ENCODE data around the gene CA4. TPM values are rescaled to one million over a fixed set of nuclear protein-coding genes. Genes with fewer than 3 reads are reported as not detected.
"Not testable (repeated sequence)": the region's sequence is repeated elsewhere in the genome, so short reads cannot be mapped to it uniquely, and the experiment has no call there.

Gene CA4
- total RNA-seq, 1 donor from 2014 or later: 13.4 TPM

DNA sequence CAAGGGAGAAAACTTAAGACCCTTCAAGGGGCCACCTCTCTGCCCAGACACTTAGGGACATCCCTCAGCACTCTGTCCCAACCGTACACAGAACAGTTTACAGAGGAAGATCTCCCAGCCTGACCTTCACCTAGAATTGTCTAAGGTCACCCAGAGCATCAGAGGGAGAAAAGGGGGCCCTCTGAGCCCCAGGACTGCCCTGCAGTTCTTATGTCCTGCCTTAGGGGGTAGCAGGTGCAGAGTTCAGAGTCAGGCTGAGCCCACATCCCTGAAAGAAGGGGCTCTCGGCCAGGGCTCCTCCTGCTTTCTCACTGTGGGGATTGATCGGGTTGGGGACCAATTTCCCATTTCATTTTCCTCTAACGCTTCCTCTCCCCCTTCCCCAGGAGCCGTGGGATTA lies 15.4 kb downstream of the CA4 start:
- intact Hi-C loops (cut with DNase I): no loop called here
- no peak for DNase-seq (ENCODE audit: missing footprints)
- no peak for ATAC-seq

DNA sequence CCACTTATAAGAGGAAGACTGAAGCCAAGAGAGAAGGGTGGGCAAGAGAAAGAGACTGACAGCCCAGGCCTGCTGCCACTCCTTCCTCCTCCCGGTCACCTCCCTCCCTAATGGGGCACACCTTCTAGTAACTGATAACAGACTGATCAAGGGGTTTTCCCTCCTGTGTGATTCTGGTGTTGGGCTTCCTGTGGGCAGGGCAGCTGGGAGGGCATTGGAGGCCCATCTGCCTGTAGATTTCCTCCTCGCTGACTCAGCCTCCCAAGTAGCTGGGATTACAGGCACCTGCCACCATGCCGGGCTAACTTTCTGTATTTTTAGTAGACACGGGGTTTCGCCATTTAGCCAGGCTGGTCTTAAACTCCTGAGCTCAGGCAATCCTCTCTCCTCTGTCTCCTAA lies 16.2 kb downstream of the CA4 start:
- ATAC-seq (no peak), DNase-seq (ENCODE audit: missing footprints) (no peak)
- intact Hi-C loops (cut with DNase I): no loop called here

DNA sequence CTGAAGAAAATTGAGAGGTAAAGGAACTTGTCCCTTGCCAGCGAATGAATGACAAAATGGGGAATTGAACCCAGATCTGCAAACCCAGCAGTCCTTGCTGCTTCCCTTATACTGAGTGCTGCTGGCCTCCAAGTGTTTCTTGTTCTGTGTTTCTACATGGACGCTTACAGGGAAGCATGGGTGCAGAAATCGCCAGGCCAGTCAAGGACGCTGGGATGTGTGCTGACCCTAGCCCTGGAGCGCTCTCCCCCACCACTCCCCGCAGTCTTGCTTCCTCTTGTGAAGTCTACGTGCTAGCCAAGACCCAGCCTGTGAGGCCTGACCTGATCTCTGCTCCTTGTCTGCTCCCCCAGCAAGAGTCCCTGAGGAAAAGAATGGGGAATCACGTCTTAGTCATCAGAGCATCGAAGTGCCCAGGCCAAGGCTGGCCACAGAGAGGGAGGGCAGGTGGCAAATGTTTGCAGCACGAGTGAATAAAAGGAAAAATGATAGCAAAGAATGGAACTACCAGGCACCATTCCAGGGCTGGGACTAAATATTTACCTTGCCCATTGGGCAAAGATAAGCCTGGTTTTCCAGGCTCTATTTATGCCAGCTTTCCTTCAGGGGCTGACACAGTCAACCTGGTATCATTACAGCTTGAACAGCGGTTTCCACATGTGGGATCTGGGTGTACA lies 17.4 kb downstream of the CA4 start:
- DNase-seq (ENCODE audit: missing footprints) (no peak), ATAC-seq (peak; percentile 23)
- intact Hi-C loops (cut with DNase I): no loop called here

DNA sequence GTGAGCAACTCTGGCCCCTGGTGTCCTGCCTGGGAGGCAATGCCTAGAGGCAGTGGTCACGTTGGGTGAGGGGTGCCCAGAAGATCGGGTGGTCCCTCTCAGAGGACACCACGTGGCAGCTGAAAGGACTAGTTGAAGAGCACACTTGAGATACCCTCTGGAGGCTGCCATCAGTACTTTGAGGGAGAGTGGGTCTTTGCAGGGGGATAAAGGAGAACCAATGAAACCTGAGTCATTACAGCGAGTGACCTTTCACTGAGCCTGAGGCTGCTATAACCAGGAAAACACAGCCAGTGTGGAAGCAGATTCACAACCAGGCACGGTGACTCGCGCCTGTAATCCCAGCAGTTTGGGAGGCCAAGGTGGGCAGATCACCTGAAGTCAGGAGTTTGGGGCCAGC lies 18.9 kb downstream of the CA4 start:
- intact Hi-C loops (cut with DNase I): no loop called here
- no peak for ATAC-seq
- DNase-seq (ENCODE audit: missing footprints): no peak

DNA sequence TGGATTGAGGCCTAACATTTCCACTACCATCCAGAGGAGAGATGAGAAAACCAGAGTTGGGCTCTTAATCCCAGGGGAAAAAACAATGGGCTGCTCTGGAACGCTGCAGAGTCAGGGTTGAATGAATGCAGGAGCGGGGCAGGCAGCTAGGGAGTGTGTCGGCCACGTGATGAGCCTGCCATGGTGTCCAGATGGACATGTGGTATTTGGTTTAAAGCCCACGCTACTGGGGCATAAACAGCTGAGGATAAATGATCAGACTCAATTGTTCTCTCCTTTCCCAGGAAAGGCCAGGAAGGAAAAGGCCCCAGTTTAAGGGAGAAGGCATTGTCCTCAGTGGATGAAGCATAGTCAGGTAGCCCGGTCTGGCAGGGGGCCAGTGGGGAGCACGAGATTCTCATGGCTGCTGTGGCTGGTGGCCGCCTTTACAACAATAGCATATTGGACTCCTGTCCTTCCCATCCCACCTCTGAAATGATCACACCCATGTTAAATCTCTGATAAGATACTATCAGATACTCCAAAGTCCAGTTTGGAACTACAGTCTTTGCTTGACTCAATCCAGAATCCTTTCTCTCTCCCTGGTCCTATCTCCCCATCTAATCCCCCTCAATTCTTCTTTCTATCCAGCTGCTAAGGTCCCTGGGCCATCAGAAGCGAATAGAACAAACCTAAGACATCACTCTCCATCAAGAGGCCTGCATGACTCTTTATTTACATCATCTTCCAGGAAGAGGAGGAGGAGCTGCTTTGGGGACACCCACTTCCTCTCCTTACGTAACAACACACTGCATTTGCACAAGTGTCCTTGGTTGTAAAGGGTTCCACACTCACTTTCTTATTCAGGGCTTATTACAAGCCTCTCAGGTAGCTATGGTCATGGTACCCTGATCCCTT lies 20.4 kb downstream of the CA4 start:
- intact Hi-C loops (cut with DNase I): loop anchor here (2.0 kb wide), 1 partner anchor 27 kb away; no protein-coding TSS in a partner anchor
- ATAC-seq (peak; percentile 41), DNase-seq (ENCODE audit: missing footprints) (peak; percentile 77)

DNA sequence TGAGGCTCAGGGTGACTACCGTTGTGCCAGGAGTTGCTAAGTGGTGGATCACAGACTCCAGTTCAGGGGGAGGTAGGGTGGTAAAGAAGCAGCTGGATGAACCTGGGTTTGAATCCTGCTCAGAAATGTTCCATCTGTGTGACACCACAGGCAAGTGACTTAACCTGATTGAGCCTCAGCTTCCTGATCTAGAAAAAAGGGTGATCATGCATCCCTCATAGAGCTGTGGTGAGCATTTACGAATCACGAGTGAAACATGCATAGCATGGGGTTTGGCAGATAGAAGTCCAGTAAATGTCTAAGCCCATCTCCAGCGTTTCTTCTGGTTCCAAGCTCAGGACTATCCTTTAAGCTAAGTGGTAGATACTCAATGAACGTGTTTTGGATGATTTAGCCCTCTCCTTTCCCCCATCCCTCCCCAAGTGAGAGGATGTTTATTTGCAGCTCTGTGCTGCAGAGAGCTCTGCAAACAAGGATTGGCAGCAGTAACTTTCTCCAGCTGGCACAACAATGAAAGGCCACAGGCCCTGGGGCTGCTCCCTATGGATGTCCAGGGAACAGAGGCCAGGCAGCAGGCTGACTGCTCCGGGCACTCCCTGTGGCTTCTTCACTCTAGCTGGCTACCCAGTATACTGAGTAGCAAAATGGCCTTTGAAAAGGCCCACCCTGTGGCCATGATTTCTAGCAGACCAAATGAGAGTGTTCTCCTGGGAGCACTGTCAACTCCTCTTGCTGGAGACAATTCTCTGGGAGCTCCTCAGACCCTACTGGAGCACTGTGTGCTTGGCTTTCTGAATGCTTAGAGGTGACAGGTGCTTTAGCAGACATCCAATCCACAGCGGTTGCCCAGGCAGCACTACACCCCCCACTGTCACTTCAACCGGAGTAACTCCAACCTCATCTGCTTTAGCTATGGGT lies 21.3 kb downstream of the CA4 start:
- DNase-seq (ENCODE audit: missing footprints): no peak
- ATAC-seq: no peak
- intact Hi-C loops (cut with DNase I): loop anchor here (2.0 kb wide), 1 partner anchor 28 kb away; no protein-coding TSS in a partner anchor

DNA sequence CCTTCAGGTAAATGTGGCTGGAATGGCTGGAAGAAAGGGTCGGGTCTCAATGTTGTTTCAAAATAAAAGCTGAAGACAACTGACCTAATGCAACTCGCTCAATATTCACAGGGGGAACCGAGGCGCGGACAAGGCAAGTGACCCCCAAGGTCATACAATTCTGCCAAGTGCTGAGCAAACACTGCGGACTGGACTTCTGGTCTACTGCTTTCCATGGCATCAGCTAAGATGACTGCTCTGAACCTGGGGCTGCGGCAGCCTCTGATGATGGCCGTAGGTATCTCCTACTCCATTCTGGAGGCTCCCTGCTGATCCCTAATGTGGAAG lies 21.9 kb downstream of the CA4 start:
- DNase-seq (ENCODE audit: missing footprints): no peak
- intact Hi-C loops (cut with DNase I): loop anchor here (2.0 kb wide), 1 partner anchor 29 kb away; no protein-coding TSS in a partner anchor
- no peak for ATAC-seq

DNA sequence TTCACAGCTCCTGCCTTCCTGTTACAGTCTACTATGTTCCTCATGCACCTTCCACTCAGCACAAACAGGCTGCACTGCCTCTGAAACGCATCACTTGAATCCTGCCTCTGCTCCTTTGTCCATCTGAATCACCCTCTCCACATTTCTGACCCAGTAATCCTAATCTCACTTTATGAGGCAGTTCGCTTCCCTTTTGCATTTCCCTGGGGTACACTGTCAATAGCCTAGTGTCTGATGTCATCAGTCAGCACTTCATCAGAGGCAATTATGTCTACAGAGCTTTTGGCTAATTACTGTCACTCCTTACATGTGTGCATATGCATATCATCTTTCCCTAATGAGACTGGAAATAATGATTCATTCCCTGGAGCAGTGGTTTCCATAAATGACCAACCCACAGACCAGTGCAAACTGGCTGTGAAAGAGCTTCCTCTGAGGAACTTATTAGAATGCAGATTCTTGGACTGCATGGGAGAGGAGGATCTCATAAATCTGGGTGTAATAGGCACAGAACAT lies 23.6 kb downstream of the CA4 start:
- no peak for DNase-seq (ENCODE audit: missing footprints)
- ATAC-seq: no peak
- intact Hi-C loops (cut with DNase I): no loop called here

DNA sequence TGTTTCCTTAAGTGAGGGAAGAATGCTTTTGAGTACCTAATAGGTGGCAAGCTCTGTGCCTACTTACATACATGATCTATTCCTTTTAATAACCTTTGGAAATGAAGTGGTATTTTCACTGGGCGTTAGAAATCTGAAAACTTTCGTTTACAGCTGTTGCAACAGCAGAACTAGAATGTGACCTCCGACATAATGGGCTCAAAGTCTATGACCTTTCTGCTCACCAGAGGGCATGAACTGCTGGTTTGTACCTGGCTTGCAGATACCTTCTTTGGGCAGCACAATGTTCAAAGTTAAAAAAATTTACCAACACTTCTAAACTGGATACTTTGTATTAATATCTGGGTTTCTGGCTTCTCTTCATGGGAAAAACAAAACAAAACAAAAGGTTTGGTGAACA lies 24.3 kb downstream of the CA4 start:
- intact Hi-C loops (cut with DNase I): no loop called here
- no peak for DNase-seq (ENCODE audit: missing footprints)
- ATAC-seq: no peak

DNA sequence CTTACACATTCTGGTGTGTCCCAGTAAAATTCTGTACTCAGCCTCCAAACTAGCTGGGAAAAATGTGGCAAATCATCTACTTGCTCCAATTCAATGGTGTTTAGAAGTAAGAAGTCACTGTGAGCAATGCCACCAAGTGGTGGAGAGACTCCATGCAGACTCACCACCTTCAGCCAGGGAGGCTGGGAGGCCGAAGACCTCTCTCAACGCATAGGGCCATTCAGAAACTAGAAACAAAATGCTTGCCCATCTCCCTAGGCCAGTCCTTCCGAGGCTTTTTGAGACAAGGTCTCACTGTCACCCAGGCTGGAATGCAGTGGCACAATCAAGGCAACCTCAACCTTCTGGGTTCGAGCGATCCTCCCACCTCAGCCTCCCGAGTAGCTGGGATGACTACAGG lies 25.0 kb downstream of the CA4 start:
- ATAC-seq; intact Hi-C loops (cut with DNase I); DNase-seq (ENCODE audit: missing footprints): not testable (repeated sequence)

DNA sequence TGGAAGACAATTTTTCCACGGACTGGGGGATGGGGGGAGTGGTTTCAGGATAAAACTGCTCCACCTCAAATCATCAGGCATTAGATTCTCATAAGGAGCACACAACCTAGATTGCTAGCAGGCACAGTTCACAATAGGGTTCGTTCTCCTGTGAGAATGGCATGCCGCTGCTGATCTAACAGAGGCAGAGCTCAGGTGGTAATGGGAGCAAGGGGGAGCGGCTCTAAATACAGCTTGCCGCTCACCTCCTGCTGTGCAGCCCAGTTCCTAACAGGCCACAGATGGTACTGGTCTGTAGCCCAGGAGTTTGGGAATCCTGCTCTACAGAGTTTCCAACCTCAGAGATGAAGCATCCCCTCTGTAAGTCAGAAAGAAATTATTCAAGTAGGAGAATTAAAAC lies 27.0 kb downstream of the CA4 start:
- ATAC-seq; intact Hi-C loops (cut with DNase I); DNase-seq (ENCODE audit: missing footprints): not testable (repeated sequence)

DNA sequence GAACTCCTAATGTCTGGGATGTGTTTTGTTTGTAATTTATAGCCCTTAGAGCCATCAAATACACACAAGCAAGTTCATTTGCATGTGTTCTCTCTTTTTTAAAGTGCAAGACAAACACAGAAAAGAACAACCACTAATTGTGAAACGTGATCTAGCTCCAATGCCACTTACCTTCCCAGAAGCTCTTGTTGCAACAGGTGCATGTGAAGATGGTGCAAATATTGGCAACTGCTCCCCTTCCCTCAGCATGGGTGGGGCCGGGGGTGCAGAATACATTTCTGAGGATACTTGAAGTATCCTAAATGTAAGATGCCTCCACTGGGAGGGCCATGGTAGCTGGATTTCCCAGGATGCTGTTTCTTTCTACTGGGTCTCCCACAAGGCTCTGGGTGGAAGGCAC lies 28.4 kb downstream of the CA4 start:
- DNase-seq (ENCODE audit: missing footprints); ATAC-seq; intact Hi-C loops (cut with DNase I): not testable (repeated sequence)

DNA sequence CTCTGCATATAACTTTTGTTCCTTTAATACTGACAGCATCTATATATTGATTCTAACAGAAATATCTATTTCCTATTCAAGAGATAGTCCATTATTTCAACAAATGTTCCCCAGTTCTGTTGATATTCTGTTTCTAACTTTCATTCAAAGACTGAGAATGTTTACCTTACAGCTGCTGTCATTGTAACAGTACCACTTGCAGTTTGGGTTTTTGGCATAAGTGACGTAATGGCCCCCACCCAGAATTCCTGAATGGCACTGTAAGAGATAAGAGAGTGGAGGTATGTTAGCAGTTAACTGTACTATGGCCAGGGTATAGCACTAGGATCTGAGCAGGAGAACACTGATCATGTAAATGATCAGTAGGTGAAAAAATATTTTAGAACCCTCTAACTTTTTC lies 30.6 kb downstream of the CA4 start:
- intact Hi-C loops (cut with DNase I); DNase-seq (ENCODE audit: missing footprints); ATAC-seq: not testable (repeated sequence)

DNA sequence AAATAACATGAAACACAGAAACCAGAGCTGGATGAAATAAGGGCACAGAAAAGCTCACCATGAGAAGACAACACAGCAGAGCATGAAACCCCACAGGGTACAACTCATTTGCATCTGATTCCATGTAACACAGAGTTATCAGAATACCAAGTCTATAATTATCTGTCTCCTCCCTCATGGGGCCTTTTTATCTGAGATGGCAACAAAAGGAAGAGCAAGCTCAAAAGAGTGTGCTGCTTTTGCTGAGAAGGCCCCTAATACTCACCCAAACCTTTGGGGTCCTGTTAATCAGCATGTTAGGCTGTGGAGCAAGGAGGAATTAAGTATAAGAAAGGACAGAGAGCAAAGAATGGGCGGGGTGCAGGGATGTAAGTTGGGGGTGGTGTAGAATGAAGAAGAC lies 36.6 kb downstream of the CA4 start:
- ATAC-seq; DNase-seq (ENCODE audit: missing footprints); intact Hi-C loops (cut with DNase I): not testable (repeated sequence)

DNA sequence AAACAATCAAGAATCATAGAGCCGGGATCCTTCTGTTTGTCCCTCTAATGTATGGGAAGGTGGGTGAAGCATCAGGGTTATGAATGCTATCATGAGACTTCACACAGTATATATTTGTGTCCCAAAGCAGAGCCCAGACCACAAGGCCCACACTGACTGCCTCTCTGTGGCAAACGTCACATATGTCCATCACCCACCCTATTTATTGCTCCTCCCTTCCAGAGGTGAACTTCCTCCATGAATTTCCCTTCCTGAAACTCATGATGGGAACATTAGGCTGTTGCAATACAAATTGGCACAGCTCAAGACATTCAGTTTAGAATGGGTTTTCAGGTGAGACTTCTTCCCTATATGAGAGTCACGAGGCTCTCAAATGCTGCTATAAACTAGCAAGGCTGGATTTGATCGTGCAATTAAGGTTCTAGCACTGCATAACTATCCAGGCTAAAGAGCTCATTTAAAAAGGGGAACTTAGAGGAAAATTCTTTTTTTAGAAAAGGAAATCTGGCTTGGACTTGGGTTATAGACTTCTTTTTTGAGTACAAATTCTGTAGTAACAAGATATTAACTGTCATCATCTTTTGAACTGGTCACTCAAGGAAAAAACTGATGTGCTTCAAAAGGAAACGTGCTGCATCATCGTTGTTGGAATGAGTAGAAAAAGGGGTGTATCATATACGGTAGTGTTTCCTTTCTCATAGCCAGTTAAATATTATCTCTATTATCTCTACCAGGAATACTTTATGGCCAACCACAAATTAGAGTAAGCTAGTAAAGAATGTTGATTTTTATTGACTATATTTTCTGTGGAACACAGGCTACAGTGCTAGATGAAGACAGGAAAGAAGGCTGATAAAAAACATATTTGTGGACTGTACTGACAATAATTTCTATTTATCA lies 37.3 kb downstream of the CA4 start:
- intact Hi-C loops (cut with DNase I); ATAC-seq; DNase-seq (ENCODE audit: missing footprints): not testable (repeated sequence)

DNA sequence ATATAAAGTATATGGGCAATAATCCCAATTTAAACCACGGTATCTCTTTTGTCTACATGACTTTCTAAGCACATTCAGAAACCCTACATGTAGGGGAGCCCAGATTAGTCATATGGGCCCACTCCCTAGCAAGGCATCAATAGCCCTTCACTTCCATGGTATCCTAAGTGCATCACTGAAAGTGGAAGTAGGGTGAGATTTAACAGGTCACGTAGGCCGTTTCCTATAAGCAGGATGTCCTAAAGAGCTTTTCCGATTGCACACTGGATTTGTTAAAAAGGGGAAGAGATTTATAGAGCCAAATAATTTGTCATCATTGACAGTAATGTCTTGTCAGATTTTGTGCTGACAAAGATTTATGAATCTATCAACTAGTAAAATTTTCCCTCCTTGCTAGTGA lies 39.0 kb downstream of the CA4 start:
- ATAC-seq (no peak), DNase-seq (ENCODE audit: missing footprints) (no peak)
- intact Hi-C loops (cut with DNase I): no loop called here

DNA sequence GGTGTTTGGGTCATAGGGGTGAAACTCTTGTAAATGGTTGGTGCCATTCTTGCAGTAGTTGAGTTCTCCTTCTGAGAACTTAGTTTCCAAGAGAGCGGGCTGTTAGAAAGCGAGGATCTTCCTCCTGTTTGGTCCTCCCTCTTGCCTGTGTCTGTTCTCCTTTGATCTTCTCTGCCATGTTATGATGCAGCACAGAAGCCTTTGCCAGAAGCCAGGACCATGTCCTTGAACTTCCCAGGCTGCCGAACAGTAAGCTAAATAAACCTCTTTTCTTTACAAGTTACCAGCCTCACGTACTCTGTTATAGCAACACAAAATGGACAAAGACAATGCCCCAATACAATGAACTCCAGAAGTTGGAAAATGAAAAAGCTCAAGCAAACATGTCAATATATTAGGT lies 40.3 kb downstream of the CA4 start:
- ATAC-seq; DNase-seq (ENCODE audit: missing footprints); intact Hi-C loops (cut with DNase I): not testable (repeated sequence)

DNA sequence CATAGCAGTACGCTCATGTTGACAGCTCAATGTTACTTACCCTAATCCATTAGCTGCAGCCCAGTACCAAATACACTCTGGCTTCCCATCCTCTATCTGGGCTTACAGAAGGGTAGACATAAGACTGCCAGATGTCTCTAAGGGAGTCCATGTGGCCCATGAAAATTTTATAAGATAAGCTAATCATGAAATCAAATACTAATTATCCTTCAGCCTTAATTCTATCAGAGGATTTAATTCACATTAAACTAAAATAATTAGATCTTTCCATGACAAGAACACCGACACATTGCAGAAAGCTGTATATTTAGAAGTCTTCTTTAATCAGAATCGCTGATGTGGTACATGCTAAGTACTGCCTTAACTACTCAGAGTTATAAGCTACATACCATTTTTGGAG lies 43.3 kb downstream of the CA4 start:
- DNase-seq (ENCODE audit: missing footprints); ATAC-seq; intact Hi-C loops (cut with DNase I): not testable (repeated sequence)
